Ascending aorta (tissue), 2 donors: ENCODE measurements around the gene ERMP1. TPM values are rescaled to one million over a fixed set of nuclear protein-coding genes. Genes with fewer than 3 reads are reported as not detected.

Source experiments
- DNase-seq, 2 donors: peaks; one replicate each; pipeline ENCODE4 v3.0.0-alpha.2; 2019; ENCODE audit warnings: low spot score in 2 of 2
- H3K27ac ChIP-seq, 2 donors: fragments of 200-600 bp; sonication (generic); one replicate each; pipeline ENCODE4 v1.5.1; 2016 to 2017; ENCODE audit warnings: mild to moderate bottlenecking in 1 of 2
- H3K27me3 ChIP-seq: fragments of 200-600 bp; sonication (generic); one replicate; pipeline ENCODE4 v1.5.1; 2017
- H3K36me3 ChIP-seq, 2 donors: fragments of 200-600 bp; sonication (generic); one replicate each; pipeline ENCODE4 v1.5.1; 2016
- H3K4me1 ChIP-seq, 2 donors: fragments of 200-600 bp; sonication (generic); one replicate each; pipeline ENCODE4 v1.5.1; 2016 to 2017; ENCODE audit warnings: mild to moderate bottlenecking in 1 of 2
- H3K4me3 ChIP-seq, 2 donors: fragments of 200-600 bp; sonication (generic); one replicate each; pipeline ENCODE4 v1.5.1; 2016 to 2017; ENCODE audit warnings: mild to moderate bottlenecking in 1 of 2
- H3K9me3 ChIP-seq, 2 donors: fragments of 200-600 bp; sonication (generic); one replicate each; pipeline ENCODE4 v1.5.1; 2016
- intact Hi-C: fragments of 100-400 bp; cut with DNase I; formaldehyde crosslinking; loops from one replicate; pipeline ENCODE4 v1.15.1; 2023
- total RNA-seq: library from RNA; depleted of rRNA; stranded (reverse); fragments of >200 nt; gene quantifications from one replicate; pipeline ENCODE4 v1.1.0, GENCODE V29; 2016
- TF ChIP-seq, protein P1 (sequence below), 3 experiments: fragments of 200-600 bp in 2 of 3; fragments of 450-650 bp in 1 of 3; sonication (generic) in 2 of 3; IDR thresholded peaks; one replicate each; pipeline ENCODE4 v1.5.1; 2016 to 2019; ENCODE audit warnings: antibody characterized with exemption in 3 of 3, mild to moderate bottlenecking in 1 of 3, moderate library complexity in 1 of 3

The ERMP1 gene
- total RNA-seq, 1 donor from 2014 or later: 4.8 TPM

DNA sequence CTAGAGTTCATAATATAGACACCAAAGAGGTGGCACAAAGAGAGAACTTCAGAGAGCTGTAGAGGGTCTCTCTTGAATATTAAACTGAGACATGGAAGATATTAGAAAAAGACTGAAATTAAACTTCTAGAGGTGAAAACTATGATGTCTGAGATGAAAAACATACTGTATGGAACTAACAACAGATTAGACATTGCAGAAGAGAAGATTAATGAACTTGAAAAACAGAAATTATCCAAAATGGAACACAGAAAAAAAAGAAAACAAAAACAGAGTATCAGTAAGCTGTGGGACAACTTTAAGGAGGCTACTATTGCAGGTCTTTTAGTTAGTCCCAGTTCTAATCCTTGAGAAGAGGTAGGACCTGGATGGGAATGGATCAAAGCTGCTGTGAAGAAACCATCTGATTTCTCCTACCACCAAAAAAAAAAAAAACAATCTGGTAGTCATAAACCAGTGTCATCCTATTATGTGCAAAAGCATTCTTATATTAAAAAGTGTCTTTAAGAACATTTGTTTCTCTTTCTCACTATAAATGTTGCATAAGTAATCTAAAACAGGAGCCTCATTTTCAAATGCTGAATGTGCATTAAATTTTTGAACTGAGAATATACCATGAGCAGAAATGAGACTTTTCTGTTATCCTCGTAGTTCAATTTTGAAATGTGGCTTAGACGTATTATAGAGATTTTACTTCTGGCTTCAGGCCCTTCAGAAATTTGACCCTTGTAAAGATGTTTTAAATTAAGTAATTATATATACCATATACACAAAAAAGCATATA is 96.2 kb downstream of the ERMP1 start:
- no peak for DNase-seq

DNA sequence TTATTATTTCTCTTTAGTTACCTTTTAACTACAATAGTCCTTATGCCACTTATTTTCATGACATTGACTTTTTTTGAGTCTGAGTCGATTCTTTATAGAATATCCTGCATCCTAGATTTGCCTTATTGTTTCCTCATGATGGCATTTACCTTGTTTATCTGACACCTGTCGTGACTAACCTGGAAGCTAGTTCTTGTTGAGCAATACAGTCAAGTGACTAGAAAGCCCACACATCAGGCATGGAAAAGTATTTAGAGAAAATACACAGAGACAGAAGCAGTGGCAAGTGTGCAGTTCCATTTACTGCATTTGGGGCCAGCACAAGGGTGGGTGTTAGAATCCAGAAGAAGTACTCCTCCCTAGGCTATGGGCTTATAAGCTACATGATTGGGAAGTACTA is 97.8 kb downstream of the ERMP1 start:
- Histone ChIP-seq H3K4me3 (no peak overlapping the region), H3K9me3 (no peaks in the 10 kb centered on the region), H3K36me3 (peaks cover 3 to 23% of the 10 kb centered on the region in 2 donors), H3K27ac (no peak overlapping the region), H3K4me1 (no peaks in the 10 kb centered on the region), H3K27me3 (no peaks in the 10 kb centered on the region)
- TF ChIP-seq, protein P1, sequence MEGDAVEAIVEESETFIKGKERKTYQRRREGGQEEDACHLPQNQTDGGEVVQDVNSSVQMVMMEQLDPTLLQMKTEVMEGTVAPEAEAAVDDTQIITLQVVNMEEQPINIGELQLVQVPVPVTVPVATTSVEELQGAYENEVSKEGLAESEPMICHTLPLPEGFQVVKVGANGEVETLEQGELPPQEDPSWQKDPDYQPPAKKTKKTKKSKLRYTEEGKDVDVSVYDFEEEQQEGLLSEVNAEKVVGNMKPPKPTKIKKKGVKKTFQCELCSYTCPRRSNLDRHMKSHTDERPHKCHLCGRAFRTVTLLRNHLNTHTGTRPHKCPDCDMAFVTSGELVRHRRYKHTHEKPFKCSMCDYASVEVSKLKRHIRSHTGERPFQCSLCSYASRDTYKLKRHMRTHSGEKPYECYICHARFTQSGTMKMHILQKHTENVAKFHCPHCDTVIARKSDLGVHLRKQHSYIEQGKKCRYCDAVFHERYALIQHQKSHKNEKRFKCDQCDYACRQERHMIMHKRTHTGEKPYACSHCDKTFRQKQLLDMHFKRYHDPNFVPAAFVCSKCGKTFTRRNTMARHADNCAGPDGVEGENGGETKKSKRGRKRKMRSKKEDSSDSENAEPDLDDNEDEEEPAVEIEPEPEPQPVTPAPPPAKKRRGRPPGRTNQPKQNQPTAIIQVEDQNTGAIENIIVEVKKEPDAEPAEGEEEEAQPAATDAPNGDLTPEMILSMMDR (IDR thresholded peaks at IDR 0.05): no peak
- intact Hi-C loops: no loop called here
- no peak for DNase-seq

More for the DNA sequence above, 96.2 kb downstream of the ERMP1 start:
- no peak overlapping the region for H3K4me3 ChIP-seq
- intact Hi-C loops: no loop called here
- H3K27ac ChIP-seq: no peak overlapping the region
- H3K36me3 ChIP-seq: peaks cover 3 to 28% of the 10 kb centered on the region in 2 donors
- no peaks in the 10 kb centered on the region for H3K9me3 ChIP-seq
- no peaks in the 10 kb centered on the region for H3K4me1 ChIP-seq
- TF ChIP-seq, protein P1 (IDR thresholded peaks at IDR 0.05): no peak
- no peaks in the 10 kb centered on the region for H3K27me3 ChIP-seq

Other genes starting within 250 kb of the ERMP1 start
- gene RIC1, start 204.0 kb downstream of the ERMP1 start, total RNA-seq: 46.7 TPM
- gene MLANA, start 57.8 kb upstream of the ERMP1 start, total RNA-seq: not detected
- 8.3 TPM for gene RANBP6, start 182.5 kb upstream of the ERMP1 start, total RNA-seq